Measurements from ENCODE around the gene MIS18BP1.
A peak's percentile ranks its signal among the peaks of the same experiment; 100 is the strongest.
"Not testable (repeated sequence)": the region's sequence is repeated elsewhere in the genome, so short reads cannot be mapped to it uniquely, and the experiment has no call there.

The MIS18BP1 gene

DNA sequence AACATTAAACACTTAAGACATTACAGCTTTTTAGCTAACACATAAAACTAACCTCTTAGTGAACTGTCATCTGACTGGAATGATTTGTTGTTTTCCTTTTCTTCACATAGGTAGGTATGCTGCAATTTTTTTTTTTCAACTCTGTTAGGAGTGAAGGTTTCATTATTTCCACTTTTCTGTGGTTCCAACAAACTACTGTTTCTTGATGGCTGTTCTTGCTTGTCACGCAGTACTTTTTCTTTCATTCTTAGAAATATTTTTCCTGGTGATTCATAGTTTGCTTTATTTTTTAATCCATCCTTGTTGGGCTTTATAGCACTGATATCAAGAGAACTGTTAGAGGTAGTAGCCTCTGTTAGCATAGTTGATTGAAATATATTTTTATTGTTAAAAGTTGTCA lies 6.3 kb downstream of the MIS18BP1 start:
- no peak overlapping the region for H3K4me3 ChIP-seq (ENCODE audit: low read depth, low read length)
- TF ChIP-seq, protein P1, sequence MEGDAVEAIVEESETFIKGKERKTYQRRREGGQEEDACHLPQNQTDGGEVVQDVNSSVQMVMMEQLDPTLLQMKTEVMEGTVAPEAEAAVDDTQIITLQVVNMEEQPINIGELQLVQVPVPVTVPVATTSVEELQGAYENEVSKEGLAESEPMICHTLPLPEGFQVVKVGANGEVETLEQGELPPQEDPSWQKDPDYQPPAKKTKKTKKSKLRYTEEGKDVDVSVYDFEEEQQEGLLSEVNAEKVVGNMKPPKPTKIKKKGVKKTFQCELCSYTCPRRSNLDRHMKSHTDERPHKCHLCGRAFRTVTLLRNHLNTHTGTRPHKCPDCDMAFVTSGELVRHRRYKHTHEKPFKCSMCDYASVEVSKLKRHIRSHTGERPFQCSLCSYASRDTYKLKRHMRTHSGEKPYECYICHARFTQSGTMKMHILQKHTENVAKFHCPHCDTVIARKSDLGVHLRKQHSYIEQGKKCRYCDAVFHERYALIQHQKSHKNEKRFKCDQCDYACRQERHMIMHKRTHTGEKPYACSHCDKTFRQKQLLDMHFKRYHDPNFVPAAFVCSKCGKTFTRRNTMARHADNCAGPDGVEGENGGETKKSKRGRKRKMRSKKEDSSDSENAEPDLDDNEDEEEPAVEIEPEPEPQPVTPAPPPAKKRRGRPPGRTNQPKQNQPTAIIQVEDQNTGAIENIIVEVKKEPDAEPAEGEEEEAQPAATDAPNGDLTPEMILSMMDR (conservative IDR thresholded peaks at IDR 0.05; ENCODE audit: low read depth, low read length): no peak
- DNase-seq (ENCODE audit: low read depth): peak; percentile 21

DNA sequence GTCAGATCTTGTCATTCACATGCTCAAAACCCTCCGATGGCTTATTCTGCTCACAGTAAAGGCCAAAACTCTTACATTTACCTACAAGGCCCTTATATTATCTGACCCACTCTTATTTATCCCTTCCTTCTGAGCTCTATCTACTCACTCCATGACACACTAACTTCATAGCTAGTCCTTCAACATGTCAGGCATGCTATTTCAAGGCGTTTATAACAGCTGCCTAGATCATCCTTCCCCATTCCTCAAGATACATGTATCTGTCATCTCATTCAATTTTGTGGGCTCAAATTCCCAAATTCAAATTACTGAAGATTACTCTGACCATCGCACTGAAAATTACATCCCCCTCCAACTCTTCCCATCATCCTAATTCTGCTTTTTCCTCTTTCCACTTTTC lies 6.9 kb downstream of the MIS18BP1 start:
- no peak for DNase-seq (ENCODE audit: low read depth)
- TF ChIP-seq, protein P1 (conservative IDR thresholded peaks at IDR 0.05; ENCODE audit: low read depth, low read length): no peak
- H3K4me3 ChIP-seq (ENCODE audit: low read depth, low read length): no peak overlapping the region

DNA sequence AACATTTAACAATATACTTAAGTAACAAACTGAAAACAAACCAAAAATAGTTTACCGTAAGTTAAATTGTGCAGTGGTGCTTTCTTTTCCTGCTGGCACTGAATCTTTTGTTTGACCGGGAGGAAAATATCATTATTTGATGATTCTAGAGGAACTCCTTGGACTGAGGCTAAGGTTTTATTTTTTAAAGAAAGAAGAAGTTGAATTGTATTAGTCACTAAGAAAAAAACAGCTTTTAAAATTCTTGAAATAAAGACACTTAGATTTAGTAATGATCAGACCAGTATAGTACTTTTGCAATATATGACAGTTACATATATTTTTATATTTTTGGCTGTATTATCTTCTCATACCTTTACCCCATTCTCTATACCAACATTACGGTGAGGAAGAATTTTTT lies 10.3 kb downstream of the MIS18BP1 start:
- TF ChIP-seq, protein P1 (conservative IDR thresholded peaks at IDR 0.05; ENCODE audit: low read depth, low read length): no peak
- DNase-seq (ENCODE audit: low read depth): no peak
- peak overlapping the region; percentile 3 for H3K4me3 ChIP-seq (ENCODE audit: low read depth, low read length)

DNA sequence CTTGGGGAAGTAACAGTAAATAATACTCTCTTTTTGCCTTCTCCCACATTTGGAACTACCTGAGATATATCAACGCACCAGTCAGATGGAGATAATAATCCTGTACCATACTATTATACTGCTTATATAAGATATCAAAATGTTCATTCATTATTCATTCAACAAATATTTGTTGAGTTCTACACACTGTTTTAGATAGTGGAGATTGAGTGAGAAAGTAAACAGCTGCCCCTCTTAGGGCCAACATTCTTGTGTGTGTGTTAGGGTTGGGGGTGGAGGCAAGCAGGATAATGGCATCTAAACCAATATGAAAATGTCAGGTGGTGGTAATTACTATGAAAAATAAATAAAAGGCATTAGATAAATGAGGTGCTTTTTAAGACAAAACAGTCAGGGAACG lies 14.0 kb downstream of the MIS18BP1 start:
- H3K4me3 ChIP-seq (ENCODE audit: low read depth, low read length): no peak overlapping the region
- TF ChIP-seq, protein P1 (conservative IDR thresholded peaks at IDR 0.05; ENCODE audit: low read depth, low read length): no peak
- DNase-seq (ENCODE audit: low read depth): no peak

DNA sequence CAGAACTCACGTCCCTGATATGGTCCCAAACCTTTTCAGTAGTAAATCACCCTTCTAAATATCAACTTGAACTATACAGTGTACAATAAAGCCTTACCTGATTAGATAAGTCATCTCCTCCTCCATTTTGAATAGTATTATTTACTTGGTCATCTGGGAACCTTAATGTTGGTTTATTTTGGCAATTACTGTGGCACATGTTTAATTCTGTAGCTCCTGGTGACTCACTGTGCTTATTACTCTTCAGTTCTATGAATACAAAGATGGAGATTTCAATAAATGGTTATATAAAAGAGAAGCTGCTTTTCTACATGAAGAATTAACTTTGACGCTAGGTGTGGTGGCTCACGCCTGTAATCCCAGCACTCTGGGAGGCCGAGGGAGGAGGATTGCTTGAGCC lies 25.4 kb downstream of the MIS18BP1 start:
- DNase-seq (ENCODE audit: low read depth): no peak
- TF ChIP-seq, protein P1 (conservative IDR thresholded peaks at IDR 0.05; ENCODE audit: low read depth, low read length): no peak

DNA sequence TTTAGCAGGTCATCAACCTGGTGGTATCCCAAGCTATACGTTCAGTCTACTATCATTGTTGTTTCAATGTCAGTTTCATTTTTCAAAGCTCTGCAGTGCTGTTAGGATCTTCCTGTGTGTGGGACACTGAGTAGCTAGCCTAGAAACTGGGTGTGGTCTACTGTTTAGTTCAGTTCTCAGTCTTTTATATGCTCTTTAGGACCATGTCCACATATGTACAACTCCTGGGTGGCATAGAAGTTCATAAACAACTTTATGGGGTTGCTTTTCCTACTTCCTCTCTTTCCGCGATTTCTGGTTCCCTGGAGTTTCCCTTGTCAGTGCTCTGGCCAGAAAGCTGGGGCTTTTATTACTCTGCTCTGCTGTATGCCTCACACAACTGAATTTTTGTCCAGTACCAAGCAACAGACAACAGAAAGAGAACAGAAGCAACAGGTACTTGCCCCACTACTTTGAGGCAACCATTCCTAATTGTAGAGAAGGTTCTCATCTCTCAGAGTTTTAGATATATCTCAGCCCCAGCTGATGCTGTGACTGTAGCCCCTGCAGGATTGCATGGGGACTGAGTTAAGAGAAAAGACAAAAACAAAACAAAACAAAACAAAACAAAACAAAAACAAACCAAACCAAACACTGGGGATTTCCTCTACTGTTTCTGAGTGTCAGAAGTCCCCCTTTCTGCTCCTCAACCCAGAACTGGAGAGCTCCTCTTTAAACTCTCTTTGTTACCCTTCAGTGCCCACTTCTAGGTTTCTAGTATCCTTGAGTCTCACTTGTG lies 30.3 kb downstream of the MIS18BP1 start:
- no peak for DNase-seq (ENCODE audit: low read depth)
- TF ChIP-seq, protein P1 (conservative IDR thresholded peaks at IDR 0.05; ENCODE audit: low read depth, low read length): no peak
- H3K4me3 ChIP-seq (ENCODE audit: low read depth, low read length): no peak overlapping the region

More for the DNA sequence above, 25.4 kb downstream of the MIS18BP1 start:
- no peak overlapping the region for H3K4me3 ChIP-seq (ENCODE audit: low read depth, low read length)

DNA sequence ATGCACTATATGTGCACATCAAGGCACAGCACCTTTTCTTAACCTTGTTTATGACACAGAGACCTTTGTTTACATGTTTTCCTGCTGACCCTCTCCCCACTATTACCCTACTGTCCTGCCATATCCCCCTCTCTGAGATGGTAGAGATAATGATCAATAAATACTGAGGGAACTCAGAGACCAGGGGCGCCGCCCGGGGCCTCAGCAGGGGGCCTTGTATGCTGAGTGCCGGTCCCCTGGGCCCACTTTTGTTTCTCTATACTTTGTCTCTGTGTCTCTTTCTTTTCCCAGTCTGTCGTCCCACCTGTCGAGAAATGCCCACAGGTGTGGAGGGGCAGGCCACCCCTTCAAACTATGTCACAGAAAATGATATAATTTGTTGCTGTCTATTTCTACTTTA lies 38.7 kb downstream of the MIS18BP1 start:
- not testable (repeated sequence) for H3K4me3 ChIP-seq (ENCODE audit: low read depth, low read length); DNase-seq (ENCODE audit: low read depth)

DNA sequence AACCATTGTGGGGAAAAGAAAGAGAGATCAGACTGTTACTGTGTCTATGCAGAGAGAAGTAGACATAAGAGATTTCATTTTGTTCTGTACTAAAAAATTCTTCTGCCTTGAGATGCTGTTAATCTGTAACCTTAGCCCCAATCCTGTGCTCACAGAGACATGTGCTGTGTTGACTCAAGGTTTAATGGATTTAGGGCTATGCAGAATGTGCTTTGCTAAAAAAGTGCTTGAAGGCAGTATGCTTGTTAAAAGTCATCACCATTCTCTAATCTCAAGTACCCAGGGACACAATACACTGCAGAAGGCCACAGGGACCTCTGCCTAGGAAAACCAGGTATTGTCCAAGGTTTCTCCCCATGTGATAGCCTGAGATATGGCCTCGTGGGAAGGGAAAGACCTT lies 39.3 kb downstream of the MIS18BP1 start:
- DNase-seq (ENCODE audit: low read depth); H3K4me3 ChIP-seq (ENCODE audit: low read depth, low read length): not testable (repeated sequence)

Measured in choroid plexus epithelial cell (primary cell).